HL-60 (cell line): ENCODE measurements around the gene PAPOLA.

ENCODE experiments used
- CTCF ChIP-seq: IDR thresholded peaks from one replicate; pipeline ENCODE4 v1.5.1; 2011; ENCODE audit warnings: low read length, control low read depth, inconsistent platforms; ENCODE audit not compliant: insufficient read depth
- GABPA ChIP-seq: IDR thresholded peaks from 2 replicates; pipeline ENCODE4 v1.6.1; 2012; ENCODE audit warnings: low read depth
- POLR2AphosphoS5 ChIP-seq: IDR thresholded peaks from 2 replicates; pipeline ENCODE4 v1.6.1; 2012; ENCODE audit warnings: low read depth
- SPI1 ChIP-seq: IDR thresholded peaks from 2 replicates; pipeline ENCODE4 v1.6.1; 2012; ENCODE audit warnings: low read depth, mild to moderate bottlenecking, borderline replicate concordance

GRCh38 chr14:96512602-96513397, 10.6 kb downstream of the PAPOLA start:
- TF ChIP-seq POLR2AphosphoS5 (no peak), CTCF (no peak), GABPA (no peak), SPI1 (no peak)
